HG03025 (cell line): ENCODE measurements around the gene AURKAIP1.
"Not testable (repeated sequence)": the region's sequence is repeated elsewhere in the genome, so short reads cannot be mapped to it uniquely, and the experiment has no call there.

Source experiments
- ATAC-seq: cut with Tn5 transposase; IDR thresholded peaks from one replicate; pipeline ENCODE4 v1.9.1; 2021; ENCODE audit warnings: mild to moderate bottlenecking, moderate library complexity; ENCODE audit not compliant: unreplicated experiment, low FRiP score

The AURKAIP1 gene

GRCh38 chr1:1374929-1375662 lies at the start of gene AURKAIP1:
Gene AURKAIP1 (minus strand): TSS chr1:1375207. CDS start chr1:1374756, 451 bp downstream.
- peak; percentile 85 for ATAC-seq

- no peak for ATAC-seq
These were observed 49.7 kb upstream of the AURKAIP1 start for GRCh38 chr1:1424707-1425106.

GRCh38 chr1:1423245-1423597 lies 48.2 kb upstream of the AURKAIP1 start:
- no peak for ATAC-seq

- ATAC-seq: no peak
These were observed 47.6 kb upstream of the AURKAIP1 start for GRCh38 chr1:1422465-1423244.

GRCh38 chr1:1421907-1422464 lies 47.0 kb upstream of the AURKAIP1 start:
- no peak for ATAC-seq

- no peak for ATAC-seq
These were observed 46.3 kb upstream of the AURKAIP1 start, which contains the start of gene ANKRD65 for GRCh38 chr1:1421147-1421906. Gene ANKRD65 (minus strand): TSS chr1:1421276. CDS start chr1:1421005, 271 bp downstream.

GRCh38 chr1:1420654-1421141 lies 45.7 kb upstream of the AURKAIP1 start:
- ATAC-seq: no peak

GRCh38 chr1:1419813-1420653 lies 45.0 kb upstream of the AURKAIP1 start:
- no peak for ATAC-seq

- ATAC-seq: no peak
These were observed 44.4 kb upstream of the AURKAIP1 start for GRCh38 chr1:1419363-1419812.

GRCh38 chr1:1418464-1419362 lies 43.7 kb upstream of the AURKAIP1 start:
- no peak for ATAC-seq

GRCh38 chr1:1417825-1418463 lies 42.9 kb upstream of the AURKAIP1 start:
- ATAC-seq: not testable (repeated sequence)

- ATAC-seq: not testable (repeated sequence)
These were observed 42.4 kb upstream of the AURKAIP1 start for GRCh38 chr1:1417396-1417795.

- ATAC-seq: no peak
These were observed 40.7 kb upstream of the AURKAIP1 start for GRCh38 chr1:1415751-1416150.

GRCh38 chr1:1412311-1412902 lies 37.4 kb upstream of the AURKAIP1 start:
- ATAC-seq: not testable (repeated sequence)

- ATAC-seq: no peak
These were observed 36.6 kb upstream of the AURKAIP1 start for GRCh38 chr1:1411626-1412025.

GRCh38 chr1:1410238-1410637 lies 35.2 kb upstream of the AURKAIP1 start:
- ATAC-seq: not testable (repeated sequence)

- peak; percentile 19 for ATAC-seq
These were observed 32.8 kb upstream of the AURKAIP1 start for GRCh38 chr1:1407636-1408318.
